Ovary (tissue), 9 donors: ENCODE results near the gene UBE2L5. TPM values are rescaled to one million over a fixed set of nuclear protein-coding genes. Genes with fewer than 3 reads are reported as not detected.

Source experiments
- DNase-seq, 5 donors: peaks; one replicate each; pipeline ENCODE4 v3.0.0-alpha.2; 2019 to 2020
- H3K27ac ChIP-seq, 2 donors: fragments of 200-600 bp; one replicate each; pipeline versions ENCODE4 v1.5.1 to v1.8.0; 2019 to 2022
- H3K27me3 ChIP-seq: fragments of 200-600 bp; one replicate; pipeline ENCODE4 v1.8.0; 2022
- H3K36me3 ChIP-seq: fragments of 200-600 bp; sonication (generic); one replicate; pipeline ENCODE4 v1.5.1; 2019
- H3K4me1 ChIP-seq: one replicate; pipeline ENCODE4 v1.8.1; 2013; ENCODE audit warnings: mild to moderate bottlenecking, moderate library complexity; ENCODE audit not compliant: insufficient read depth
- H3K4me3 ChIP-seq: fragments of 200-600 bp; sonication (generic); one replicate; pipeline ENCODE4 v1.5.1; 2017
- H3K9me3 ChIP-seq, 2 donors: fragments of 200-600 bp in 1 of 2; sonication (generic) in 1 of 2; one replicate each; pipeline versions ENCODE4 v1.5.1 to v1.8.1; 2013 to 2019; ENCODE audit warnings: mild to moderate bottlenecking in 1 of 2, moderate library complexity in 1 of 2
- EP300 ChIP-seq: sonication (generic); formaldehyde crosslinking; IDR thresholded peaks from one replicate; pipeline ENCODE4 v1.6.1; 2017; ENCODE audit warnings: antibody characterized with exemption
- POLR2A ChIP-seq: fragments of 450-650 bp; IDR thresholded peaks from one replicate; pipeline ENCODE4 v1.6.1; 2017; ENCODE audit warnings: antibody characterized with exemption, mild to moderate bottlenecking, moderate library complexity
- WGBS, 3 donors: extraction: QIAGEN DNeasy Blood & Tissue Kit in 1 of 3; methylation state at CpG; one replicate each; pipeline versions ENCODE4 v1.1.5 to v1.1.7; 2013 to 2017; 5-methylcytosine and 5-hydroxymethylcytosine counted together
- intact Hi-C, 4 donors: fragments of 100-400 bp; cut with DNase I; formaldehyde crosslinking; loops; one replicate each; pipeline versions ENCODE4 v1.11.0 to v1.15.1; 2022 to 2023
- polyA plus RNA-seq, 2 donors: library from polyadenylated mRNA; stranded (reverse); fragments of 200-250 nt in 1 of 2; fragments of 350-450 nt in 1 of 2; fragmentation: Illumina TruSeq in 1 of 2; extraction: RNeasy Lipid Tissue Mini Kit (QIAGEN cat#74804) in 1 of 2; gene quantifications; one replicate each; pipeline ENCODE4 v1.2.3, GENCODE V29; 2013 to 2014
- total RNA-seq, 7 donors: library from RNA; depleted of rRNA in 2 of 7; stranded (reverse); fragments of >200 nt in 2 of 7; fragmentation: NEBNext Ultra II Directional in 3 of 7; extraction: Animal tissue kit (Norgen Biotek cat#: 25700) in 3 of 7; gene quantifications; one replicate each; pipeline versions ENCODE4 v1.1.0 to v1.2.4, GENCODE V29; 2016 to 2023
- TF ChIP-seq, protein P1 (sequence below), 3 donors: fragments of 450-650 bp in 2 of 3; fragments of 200-600 bp in 1 of 3; IDR thresholded peaks; one replicate each; pipeline versions ENCODE4 v1.5.1 to v1.8.0; 2016 to 2022; ENCODE audit warnings: antibody characterized with exemption in 3 of 3, mild to moderate bottlenecking in 1 of 3
- donor health status: DM: no; HTN: no; CAD: no; lungs with moderate emphysema.
- donor health status: DM: no; HTN: no; CAD: no.
- donor health status: Bipolar disorder and iron deficiency.
- donor health status: DM: yes; HTN: yes; CAD: no.
- donor health status: DM: no; HTN: no; CAD: no.
- donor health status: DM: yes; HTN: yes; CAD: no.

UBE2L5 gene
- total and polyA plus RNA-seq, 9 donors, result 0.11 to 0.48 (median 0.15) TPM; not detected in 6

DNA sequence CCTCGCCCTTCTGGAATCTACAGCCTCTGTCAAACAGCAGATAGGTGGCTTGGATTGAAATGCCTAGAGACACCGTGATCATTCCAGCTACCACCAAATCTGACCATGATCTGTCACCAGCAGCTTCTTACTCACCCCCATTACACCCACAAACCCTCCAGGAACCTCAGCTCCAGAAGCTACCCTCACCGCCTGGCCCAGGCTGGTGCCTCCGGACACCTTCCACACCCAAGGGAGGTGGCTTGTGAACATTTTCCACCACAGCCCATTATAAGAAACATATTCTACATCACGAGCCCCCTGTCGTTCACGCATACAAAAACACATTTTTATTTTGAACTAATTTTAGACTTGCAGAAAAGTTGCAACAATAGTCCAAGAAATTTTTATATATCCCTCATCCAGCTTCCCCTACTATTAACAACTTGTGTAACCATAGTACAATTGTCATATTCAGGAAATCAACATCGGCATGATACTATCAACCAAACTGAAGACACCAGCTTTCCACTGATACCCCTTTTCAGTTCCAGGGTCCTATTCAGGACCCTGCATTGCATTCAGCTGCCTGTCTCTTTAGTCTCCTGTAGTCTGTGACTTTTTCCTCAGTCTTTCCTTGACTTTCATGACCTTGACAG lies 15.4 kb upstream of the UBE2L5 start:
- intact Hi-C loops, result loop anchor here in 3 of 4 donors (5.0 to 10.0 kb wide), 4 partner anchors 58 to 398 kb away; partner anchors contain the start of genes HMGB1 (in 1 of the 3) and KATNAL1 (in 1 of the 3)
- 90 to 96% (median 95%) methylated on average over 8 of the region's 8 CpGs for WGBS, 3 donors
- Histone ChIP-seq H3K9me3 (no peaks in the 10 kb centered on the region), H3K4me3 (no peak overlapping the region), H3K27ac (no peak overlapping the region), H3K4me1 (peaks cover 2% of the 10 kb centered on the region), H3K36me3 (no peaks in the 10 kb centered on the region), H3K27me3 (no peaks in the 10 kb centered on the region)
- TF ChIP-seq, protein P1, sequence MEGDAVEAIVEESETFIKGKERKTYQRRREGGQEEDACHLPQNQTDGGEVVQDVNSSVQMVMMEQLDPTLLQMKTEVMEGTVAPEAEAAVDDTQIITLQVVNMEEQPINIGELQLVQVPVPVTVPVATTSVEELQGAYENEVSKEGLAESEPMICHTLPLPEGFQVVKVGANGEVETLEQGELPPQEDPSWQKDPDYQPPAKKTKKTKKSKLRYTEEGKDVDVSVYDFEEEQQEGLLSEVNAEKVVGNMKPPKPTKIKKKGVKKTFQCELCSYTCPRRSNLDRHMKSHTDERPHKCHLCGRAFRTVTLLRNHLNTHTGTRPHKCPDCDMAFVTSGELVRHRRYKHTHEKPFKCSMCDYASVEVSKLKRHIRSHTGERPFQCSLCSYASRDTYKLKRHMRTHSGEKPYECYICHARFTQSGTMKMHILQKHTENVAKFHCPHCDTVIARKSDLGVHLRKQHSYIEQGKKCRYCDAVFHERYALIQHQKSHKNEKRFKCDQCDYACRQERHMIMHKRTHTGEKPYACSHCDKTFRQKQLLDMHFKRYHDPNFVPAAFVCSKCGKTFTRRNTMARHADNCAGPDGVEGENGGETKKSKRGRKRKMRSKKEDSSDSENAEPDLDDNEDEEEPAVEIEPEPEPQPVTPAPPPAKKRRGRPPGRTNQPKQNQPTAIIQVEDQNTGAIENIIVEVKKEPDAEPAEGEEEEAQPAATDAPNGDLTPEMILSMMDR (IDR thresholded peaks at IDR 0.05), result no peak
- no peak for TF ChIP-seq POLR2A
- TF ChIP-seq EP300, result no peak
- no peak for DNase-seq

DNA sequence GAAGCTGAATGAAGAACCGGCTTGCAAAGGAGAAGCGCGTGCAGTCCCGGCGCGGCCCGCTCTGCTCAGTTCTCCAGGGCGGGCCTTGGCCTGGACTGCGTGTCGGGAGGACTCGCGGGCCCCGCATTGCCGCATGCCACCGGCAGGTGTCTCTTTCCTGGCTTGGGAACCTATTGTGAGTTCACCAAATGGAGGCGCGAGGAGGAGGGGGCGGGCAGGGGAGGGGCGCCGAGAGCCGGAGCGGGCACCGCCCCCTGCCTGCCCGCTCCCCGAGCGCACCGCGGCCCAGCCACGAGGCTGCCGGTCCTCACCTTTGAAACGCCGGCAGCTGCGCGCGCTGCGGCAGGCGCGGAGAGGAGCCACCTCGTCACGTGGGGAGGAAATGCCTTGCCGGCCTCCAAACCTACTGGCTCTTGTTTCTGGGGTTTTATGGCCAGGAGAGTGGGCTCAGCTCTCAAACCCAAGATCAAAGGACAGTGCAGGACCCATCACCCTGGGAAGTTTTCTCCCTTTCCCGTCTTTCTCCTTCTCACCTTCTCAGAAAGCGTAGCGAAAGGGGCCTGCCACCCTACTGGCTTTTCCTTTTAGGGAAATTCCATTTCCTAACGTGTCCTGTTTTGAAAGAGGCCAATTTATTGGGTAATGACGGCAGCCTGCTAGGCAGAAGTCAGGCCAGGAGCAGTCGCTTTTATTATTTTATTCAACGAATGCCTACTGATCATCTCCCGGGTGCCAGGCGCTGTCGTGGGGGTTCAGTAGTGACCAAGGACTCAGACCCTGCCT lies 13.8 kb upstream of the UBE2L5 start:
- H3K4me1 ChIP-seq, result peaks cover 2% of the 10 kb centered on the region
- intact Hi-C loops, result loop anchor here in 3 of 4 donors (2.0 to 10.0 kb wide), 5 partner anchors 56 to 396 kb away; partner anchors contain the start of genes HMGB1 (in 2 of the 3) and KATNAL1 (in 1 of the 3)
- H3K9me3 ChIP-seq, result no peaks in the 10 kb centered on the region
- H3K27me3 ChIP-seq, result no peaks in the 10 kb centered on the region
- H3K27ac ChIP-seq, result peak overlapping the region; percentile 53 to 77
- no peaks in the 10 kb centered on the region for H3K36me3 ChIP-seq
- TF ChIP-seq EP300 (no peak), POLR2A (peak; percentile 8)
- TF ChIP-seq, protein P1 (IDR thresholded peaks at IDR 0.05), result peak; percentile 49 to 73 (median 57)
- peak; percentile 96 to 98 (median 96) for DNase-seq
- H3K4me3 ChIP-seq, result peak overlapping the region; percentile 29
- 15 to 17% (median 16%) methylated on average over 48 to 50 of the region's 51 CpGs for WGBS, 3 donors

DNA sequence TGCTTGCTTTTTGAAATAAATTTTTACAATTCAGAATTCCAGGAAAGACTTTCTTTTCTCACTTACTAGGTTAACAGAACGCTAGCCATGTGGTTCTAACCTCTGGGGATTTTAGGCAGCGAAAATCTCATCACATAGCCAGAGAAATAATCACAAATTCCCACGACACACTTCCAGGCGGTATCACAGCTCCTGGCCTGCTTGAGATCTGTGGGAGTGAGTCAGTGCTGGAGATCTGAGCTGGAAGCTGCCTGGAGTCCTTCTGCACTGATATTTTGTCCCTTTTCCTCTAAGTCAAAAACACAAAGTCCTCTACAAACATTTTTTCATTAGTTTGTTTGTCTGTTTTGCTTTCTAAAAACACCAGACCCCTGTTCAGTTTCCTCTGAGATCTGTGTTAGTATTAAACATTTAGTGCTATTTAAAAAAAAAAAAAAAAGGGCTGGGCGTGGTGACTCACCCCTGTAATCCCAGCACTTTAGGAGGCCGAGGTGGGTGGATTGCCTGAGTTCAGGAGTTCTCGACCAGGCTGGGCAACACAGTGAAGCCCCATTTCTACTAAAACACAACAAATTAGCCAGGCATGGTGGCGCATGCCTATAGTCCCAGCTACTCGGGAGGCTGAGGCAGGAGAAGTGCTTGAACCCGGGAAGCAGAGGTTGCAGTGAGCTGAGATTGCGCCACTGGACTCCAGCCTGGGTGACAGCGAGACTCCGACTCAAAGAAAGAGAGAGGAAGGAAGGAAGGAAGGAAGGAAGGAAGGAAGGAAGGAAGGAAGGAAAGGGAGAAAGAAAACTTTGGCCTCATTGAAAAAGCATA lies 12.2 kb upstream of the UBE2L5 start:
- Histone ChIP-seq H3K27ac (peak overlapping the region in 1 of 2 donors; percentile 77), H3K9me3 (no peaks in the 10 kb centered on the region), H3K4me3 (no peak overlapping the region), H3K27me3 (no peaks in the 10 kb centered on the region), H3K4me1 (peaks cover 2% of the 10 kb centered on the region), H3K36me3 (no peaks in the 10 kb centered on the region)
- WGBS, 3 donors, result 56 to 63% (median 57%) methylated on average over 13 of the region's 13 CpGs
- intact Hi-C loops, result loop anchor here in 3 of 4 donors (2.0 to 10.0 kb wide), 5 partner anchors 55 to 395 kb away; partner anchors contain the start of genes HMGB1 (in 2 of the 3) and KATNAL1 (in 1 of the 3)
- DNase-seq, result peak in 4 of 5 donors; percentile 37 to 66 (median 46)
- TF ChIP-seq EP300 (no peak), POLR2A (no peak)
- TF ChIP-seq, protein P1 (IDR thresholded peaks at IDR 0.05), result no peak

DNA sequence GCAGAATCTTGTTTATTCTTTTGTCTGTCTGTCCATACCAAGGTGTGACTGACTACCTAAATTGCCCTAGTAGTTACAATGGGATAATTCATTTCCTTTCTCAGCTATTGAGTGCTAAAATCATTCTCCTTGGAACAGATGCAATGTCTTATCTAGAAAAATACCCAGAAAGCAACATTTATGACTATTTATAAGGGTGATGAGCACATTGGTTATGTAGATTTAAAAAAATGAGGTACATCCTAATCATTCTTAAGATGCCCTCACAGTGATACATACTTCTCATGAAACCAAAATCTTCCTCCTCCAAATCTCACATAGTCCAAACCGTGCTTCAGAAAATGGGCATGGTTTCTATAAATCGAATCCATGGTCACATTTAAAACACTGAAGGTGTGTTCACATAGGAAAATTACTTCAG lies 11.6 kb upstream of the UBE2L5 start:
- TF ChIP-seq POLR2A (no peak), EP300 (no peak)
- no peak for DNase-seq
- Histone ChIP-seq H3K27me3 (no peaks in the 10 kb centered on the region), H3K4me1 (peaks cover 2% of the 10 kb centered on the region), H3K9me3 (no peaks in the 10 kb centered on the region), H3K27ac (no peak overlapping the region), H3K4me3 (no peak overlapping the region), H3K36me3 (no peaks in the 10 kb centered on the region)
- WGBS, 3 donors, result 74 to 89% (median 77%) methylated on average over 2 of the region's 2 CpGs
- intact Hi-C loops, result no loop called here
